DND-41 (cell line): Measurements from ENCODE around the gene RASL12.

Experiments
- ATAC-seq: fragments of 200-7000 bp; cut with Tn5 transposase; 3 replicates; pipeline ENCODE4 v1.9.1; 2021; ENCODE audit warnings: low read depth; ENCODE audit not compliant: insufficient read depth
- DNase-seq: peaks from one replicate; pipeline ENCODE4 v3.0.0-alpha.2; 2020
- H2AFZ ChIP-seq: 2 replicates; pipeline ENCODE4 v1.6.0; 2012; ENCODE audit warnings: low read depth, low read length
- H3K27ac ChIP-seq: 2 replicates; pipeline ENCODE4 v1.5.1; 2012; ENCODE audit warnings: low read length, inconsistent platforms
- H3K27me3 ChIP-seq: fragments of 200-600 bp; sonication (generic); 2 replicates; pipeline ENCODE4 v1.6.0; 2012; ENCODE audit warnings: low read length, mild to moderate bottlenecking, inconsistent platforms; ENCODE audit not compliant: insufficient read depth, poor library complexity
- H3K36me3 ChIP-seq: 2 replicates; pipeline ENCODE4 v1.5.1; 2012; ENCODE audit warnings: low read length, inconsistent platforms; ENCODE audit not compliant: insufficient read depth
- H3K4me1 ChIP-seq: 2 replicates; pipeline ENCODE4 v1.5.1; 2012; ENCODE audit warnings: mild to moderate bottlenecking, low read length; ENCODE audit not compliant: insufficient read depth
- H3K4me2 ChIP-seq: 2 replicates; pipeline ENCODE4 v1.6.0; 2012; ENCODE audit warnings: mild to moderate bottlenecking, moderate library complexity, low read length, inconsistent platforms; ENCODE audit not compliant: insufficient read depth
- H3K4me3 ChIP-seq, 2 experiments: fragments of 200-600 bp in 1 of 2; shearing (Covaris generic) in 1 of 2; 2 replicates each; pipeline ENCODE4 v1.5.1; 2012 to 2016; ENCODE audit warnings: inconsistent platforms in 2 of 2, low read length in 2 of 2, mild to moderate bottlenecking in 2 of 2, low read depth in 1 of 2, moderate library complexity in 1 of 2
- H3K79me2 ChIP-seq: 2 replicates; pipeline ENCODE4 v1.6.0; 2012; ENCODE audit warnings: low read length, inconsistent platforms; ENCODE audit not compliant: insufficient read depth
- H3K9ac ChIP-seq: 2 replicates; pipeline ENCODE4 v1.6.0; 2012; ENCODE audit warnings: low read depth, mild to moderate bottlenecking, inconsistent platforms, low read length, moderate library complexity
- H3K9me3 ChIP-seq: 2 replicates; pipeline ENCODE4 v1.5.1; 2012; ENCODE audit warnings: low read length, moderate library complexity, mild to moderate bottlenecking, inconsistent platforms; ENCODE audit not compliant: insufficient read depth, severe bottlenecking
- H4K20me1 ChIP-seq: 2 replicates; pipeline ENCODE4 v1.6.0; 2012; ENCODE audit warnings: low read length; ENCODE audit not compliant: insufficient read depth
- EZH2 ChIP-seq: IDR thresholded peaks from 3 replicates; pipeline ENCODE4 v1.6.1; 2012; ENCODE audit warnings: borderline replicate concordance, low read depth, mild to moderate bottlenecking, moderate library complexity, low read length, inconsistent platforms; ENCODE audit not compliant: severe bottlenecking
- TF ChIP-seq, protein P1 (sequence below): IDR thresholded peaks from 2 replicates; pipeline ENCODE4 v1.5.1; 2012; ENCODE audit warnings: borderline replicate concordance, low read length, moderate library complexity, mild to moderate bottlenecking; ENCODE audit not compliant: poor library complexity, severe bottlenecking; ENCODE audit errors: extremely low read depth

Gene RASL12

DNA sequence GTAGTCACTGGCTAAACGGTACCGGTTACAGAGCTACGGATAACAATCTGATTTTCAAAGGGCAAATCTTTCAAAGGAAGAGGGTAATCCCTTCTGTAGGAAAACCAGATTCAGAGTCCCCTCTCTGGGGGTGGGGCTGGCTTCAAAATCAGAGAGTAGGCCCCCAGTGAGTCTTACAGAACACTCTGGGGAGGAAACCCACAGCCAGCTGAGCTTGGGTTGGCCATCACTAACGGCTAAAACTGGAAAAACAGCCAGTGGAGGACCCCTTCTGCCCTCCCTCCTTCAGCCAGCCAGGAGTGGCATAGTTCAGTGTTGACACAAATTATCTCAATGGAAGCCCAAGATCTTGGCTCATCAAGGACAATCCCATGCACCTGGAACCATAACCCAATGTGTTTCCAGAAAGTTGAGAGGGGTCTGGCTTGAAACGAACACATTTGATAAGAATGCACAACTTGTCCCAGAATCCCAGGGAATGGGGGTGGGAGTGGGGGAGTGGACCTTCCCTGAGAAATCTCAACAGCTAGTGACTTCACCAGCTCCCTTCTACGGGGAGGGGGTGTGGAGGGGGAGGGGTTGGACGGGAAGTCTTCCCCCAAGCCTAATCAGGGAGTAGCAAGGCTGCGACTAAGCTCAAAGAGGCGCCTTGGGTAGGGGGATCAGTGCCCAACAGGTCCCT lies 1.0 kb downstream of the RASL12 start:
- H3K4me2 ChIP-seq, result no peak overlapping the region
- no peaks in the 10 kb centered on the region for H3K79me2 ChIP-seq
- H3K4me1 ChIP-seq, result no peaks in the 10 kb centered on the region
- no peak overlapping the region for H3K4me3 ChIP-seq
- TF ChIP-seq, protein P1, sequence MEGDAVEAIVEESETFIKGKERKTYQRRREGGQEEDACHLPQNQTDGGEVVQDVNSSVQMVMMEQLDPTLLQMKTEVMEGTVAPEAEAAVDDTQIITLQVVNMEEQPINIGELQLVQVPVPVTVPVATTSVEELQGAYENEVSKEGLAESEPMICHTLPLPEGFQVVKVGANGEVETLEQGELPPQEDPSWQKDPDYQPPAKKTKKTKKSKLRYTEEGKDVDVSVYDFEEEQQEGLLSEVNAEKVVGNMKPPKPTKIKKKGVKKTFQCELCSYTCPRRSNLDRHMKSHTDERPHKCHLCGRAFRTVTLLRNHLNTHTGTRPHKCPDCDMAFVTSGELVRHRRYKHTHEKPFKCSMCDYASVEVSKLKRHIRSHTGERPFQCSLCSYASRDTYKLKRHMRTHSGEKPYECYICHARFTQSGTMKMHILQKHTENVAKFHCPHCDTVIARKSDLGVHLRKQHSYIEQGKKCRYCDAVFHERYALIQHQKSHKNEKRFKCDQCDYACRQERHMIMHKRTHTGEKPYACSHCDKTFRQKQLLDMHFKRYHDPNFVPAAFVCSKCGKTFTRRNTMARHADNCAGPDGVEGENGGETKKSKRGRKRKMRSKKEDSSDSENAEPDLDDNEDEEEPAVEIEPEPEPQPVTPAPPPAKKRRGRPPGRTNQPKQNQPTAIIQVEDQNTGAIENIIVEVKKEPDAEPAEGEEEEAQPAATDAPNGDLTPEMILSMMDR, result no peak
- no peak for TF ChIP-seq EZH2
- DNase-seq (no peak), ATAC-seq (no peak)
- H3K36me3 ChIP-seq, result no peaks in the 10 kb centered on the region
- no peak overlapping the region for H2AFZ ChIP-seq
- no peak overlapping the region for H3K9ac ChIP-seq
- H3K27me3 ChIP-seq, result no peaks in the 10 kb centered on the region
- no peaks in the 10 kb centered on the region for H4K20me1 ChIP-seq
- no peaks in the 10 kb centered on the region for H3K9me3 ChIP-seq
- no peak overlapping the region for H3K27ac ChIP-seq

DNA sequence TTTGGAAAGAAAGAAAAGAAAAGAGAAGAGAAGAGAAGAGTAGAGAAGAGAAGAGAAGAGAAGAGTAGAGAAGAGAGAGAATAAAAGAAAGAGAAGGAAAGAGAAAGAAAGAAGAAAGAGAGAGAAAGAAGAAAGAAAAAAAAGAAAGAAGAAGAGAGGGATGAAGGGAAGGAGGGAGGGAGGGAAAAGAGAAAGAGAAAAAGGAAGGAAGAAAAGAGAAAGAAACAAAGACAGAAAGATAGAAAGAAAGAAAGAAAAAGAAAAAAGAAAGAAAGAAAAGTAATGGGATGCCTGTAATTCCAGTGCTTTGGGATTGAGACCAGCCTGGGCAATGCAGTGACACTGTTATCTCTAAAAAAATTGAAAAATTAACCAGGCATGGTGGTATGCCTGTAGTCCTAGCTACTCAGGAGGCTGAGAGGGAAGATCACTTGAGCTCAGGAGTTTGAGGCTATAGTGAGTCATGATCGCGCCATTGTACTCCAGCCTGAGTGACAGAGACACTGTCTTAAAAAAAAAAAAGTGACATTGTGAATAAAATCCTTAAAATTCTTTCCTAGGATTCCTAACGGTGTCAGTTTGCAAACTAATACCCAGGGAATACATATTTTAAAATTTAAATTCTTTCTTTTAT lies 1.7 kb downstream of the RASL12 start:
- Histone ChIP-seq H4K20me1 (no peaks in the 10 kb centered on the region), H3K4me3 (no peak overlapping the region), H3K9ac (no peak overlapping the region), H3K27ac (no peak overlapping the region), H3K4me1 (no peaks in the 10 kb centered on the region), H3K36me3 (no peaks in the 10 kb centered on the region), H3K4me2 (no peak overlapping the region), H2AFZ (no peak overlapping the region), H3K9me3 (no peaks in the 10 kb centered on the region), H3K27me3 (no peaks in the 10 kb centered on the region), H3K79me2 (no peaks in the 10 kb centered on the region)
- no peak for DNase-seq
- TF ChIP-seq EZH2, result no peak
- TF ChIP-seq, protein P1, result no peak
- ATAC-seq, result 0 out of 3 replicates have a peak, but pooled peaks have one; percentile 31

DNA sequence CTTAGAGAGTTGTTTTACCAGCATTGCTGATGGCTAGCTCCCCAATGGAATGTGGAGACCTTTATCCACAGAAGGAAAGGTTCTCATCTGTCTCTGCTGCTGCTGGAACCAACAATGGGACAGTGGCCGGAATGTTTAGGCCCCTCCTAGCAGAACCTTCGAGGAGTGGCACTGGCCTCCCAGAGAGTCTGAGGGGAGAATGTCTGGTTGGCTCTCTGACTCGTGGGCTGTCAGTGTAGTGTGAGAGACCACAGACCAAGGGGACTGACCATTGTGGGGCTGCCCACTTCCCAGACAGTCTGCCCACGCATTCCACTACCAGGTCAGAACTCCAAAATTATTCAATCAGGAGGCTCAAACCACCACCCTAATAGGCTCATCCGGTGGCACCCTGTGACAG lies 5.1 kb downstream of the RASL12 start:
- TF ChIP-seq EZH2, result no peak
- TF ChIP-seq, protein P1, result no peak
- Histone ChIP-seq H3K9me3 (no peaks in the 10 kb centered on the region), H3K27ac (no peak overlapping the region), H3K9ac (no peak overlapping the region), H2AFZ (no peak overlapping the region), H3K4me2 (no peak overlapping the region), H3K36me3 (no peaks in the 10 kb centered on the region), H3K27me3 (no peaks in the 10 kb centered on the region), H3K4me1 (no peaks in the 10 kb centered on the region), H3K79me2 (no peaks in the 10 kb centered on the region), H3K4me3 (no peak overlapping the region), H4K20me1 (no peaks in the 10 kb centered on the region)
- DNase-seq, result no peak
- no peak for ATAC-seq
